ENCODE measurements around the gene SPAG17.

The SPAG17 gene

DNA sequence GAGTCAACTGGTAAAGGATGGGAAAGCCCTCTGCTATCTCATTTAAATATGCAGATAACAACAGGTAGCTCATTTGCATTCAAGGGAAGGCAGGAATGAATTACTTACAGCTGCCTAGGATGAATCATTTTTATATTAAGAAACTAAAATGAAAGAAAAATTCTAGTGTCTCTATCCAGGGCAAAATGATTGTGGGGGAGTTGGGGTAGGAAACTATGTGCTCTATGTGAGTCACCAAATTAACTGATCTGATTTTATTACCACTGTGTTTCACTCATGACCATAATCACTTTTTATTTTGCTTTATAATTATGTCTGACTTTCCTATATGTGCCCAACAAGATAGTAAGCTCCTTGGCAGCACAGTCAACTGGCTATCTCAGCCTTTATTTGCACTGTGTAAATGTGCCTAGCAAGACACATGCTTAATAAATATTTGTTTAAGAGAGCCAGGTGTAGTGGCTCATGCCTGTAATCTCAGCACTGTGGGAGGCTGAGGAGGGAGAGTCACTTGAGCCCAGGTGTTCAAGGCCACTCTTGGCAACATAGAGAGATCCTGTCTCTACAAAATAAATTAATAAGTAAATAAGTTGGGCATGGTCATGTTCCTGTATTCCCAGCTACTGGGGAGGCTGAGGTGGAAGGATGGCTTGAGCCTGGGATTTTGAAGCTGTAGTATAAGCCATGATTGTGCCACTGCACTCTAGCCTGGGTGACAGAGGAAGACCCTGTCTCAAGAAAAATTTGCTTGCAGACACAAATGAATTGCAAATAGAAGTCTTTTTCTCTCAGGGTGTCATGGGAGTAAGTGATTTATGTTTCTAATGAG is 84.1 kb downstream of the SPAG17 start:
- no peak overlapping the region for H3K4me3 Mint-ChIP-seq
- no peaks in the 10 kb centered on the region for H3K4me1 Mint-ChIP-seq (ENCODE audit: low read depth)
- H3K27me3 Mint-ChIP-seq, result peaks cover 5% of the 10 kb centered on the region
- no peaks in the 10 kb centered on the region for H3K9me3 Mint-ChIP-seq
- intact Hi-C loops (cut with micrococcal nuclease), result no loop called here
- no peak overlapping the region for H3K27ac Mint-ChIP-seq
- H3K36me3 Mint-ChIP-seq (ENCODE audit: low read depth), result no peaks in the 10 kb centered on the region

DNA sequence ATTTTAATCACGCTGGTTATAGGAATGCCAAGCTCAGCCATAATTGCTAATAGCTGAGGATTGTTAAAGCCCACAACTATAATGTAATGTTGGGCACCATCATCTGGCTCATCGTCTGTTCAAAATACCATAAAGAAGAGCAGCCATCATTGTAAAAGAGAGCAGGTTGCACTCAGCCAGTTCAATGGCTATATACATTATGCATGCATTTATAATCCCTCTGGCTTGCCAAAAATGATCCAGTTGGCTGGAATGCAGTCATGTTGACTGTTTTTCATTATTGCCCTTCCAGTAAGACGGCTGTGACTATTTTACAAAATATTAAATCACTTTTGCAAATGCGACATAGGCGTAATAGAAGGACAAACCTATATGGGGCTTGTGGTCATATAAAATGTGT is 85.3 kb downstream of the SPAG17 start:
- Mint-ChIP-seq H3K36me3 (ENCODE audit: low read depth) (no peaks in the 10 kb centered on the region), H3K27ac (no peak overlapping the region), H3K4me1 (ENCODE audit: low read depth) (no peaks in the 10 kb centered on the region), H3K9me3 (no peaks in the 10 kb centered on the region), H3K4me3 (no peak overlapping the region), H3K27me3 (peaks cover 5% of the 10 kb centered on the region)
- intact Hi-C loops (cut with micrococcal nuclease), result no loop called here

DNA sequence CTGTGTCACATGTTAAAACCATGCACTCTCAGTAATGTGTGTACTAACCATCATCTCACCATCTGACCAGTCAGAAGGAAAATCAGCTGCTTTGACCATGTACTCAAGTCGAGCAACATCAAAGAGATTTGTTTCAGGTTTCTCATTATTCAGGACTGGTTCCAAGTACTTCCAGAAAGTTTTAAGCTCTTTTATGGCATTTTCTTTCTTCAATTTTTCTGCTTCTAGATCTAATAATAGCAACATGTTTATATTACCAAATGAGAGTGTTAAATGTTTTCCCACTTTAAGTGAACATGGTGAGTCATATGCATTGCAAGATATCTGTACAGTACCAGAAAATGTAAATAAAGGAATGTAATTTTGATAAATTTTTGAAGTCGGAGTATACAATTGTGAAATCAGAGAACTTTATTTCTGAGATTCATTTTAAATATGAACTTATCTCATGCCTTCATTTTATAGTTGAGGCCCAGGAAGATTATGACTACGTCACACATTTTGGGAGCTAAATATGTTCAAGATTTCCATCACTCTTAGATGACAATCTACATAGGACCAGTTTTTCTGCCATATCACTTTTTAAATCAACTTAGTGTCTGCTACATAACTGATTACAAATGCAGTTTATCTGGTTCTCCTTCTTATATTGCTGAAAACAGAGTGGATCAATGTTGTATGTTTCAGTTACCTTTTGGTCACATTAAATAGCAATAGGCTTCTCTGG is 87.2 kb downstream of the SPAG17 start:
- Mint-ChIP-seq H3K36me3 (ENCODE audit: low read depth) (no peaks in the 10 kb centered on the region), H3K9me3 (no peaks in the 10 kb centered on the region), H3K4me1 (ENCODE audit: low read depth) (no peaks in the 10 kb centered on the region), H3K27ac (no peak overlapping the region), H3K4me3 (no peak overlapping the region), H3K27me3 (peaks cover 5% of the 10 kb centered on the region)
- intact Hi-C loops (cut with micrococcal nuclease), result no loop called here

DNA sequence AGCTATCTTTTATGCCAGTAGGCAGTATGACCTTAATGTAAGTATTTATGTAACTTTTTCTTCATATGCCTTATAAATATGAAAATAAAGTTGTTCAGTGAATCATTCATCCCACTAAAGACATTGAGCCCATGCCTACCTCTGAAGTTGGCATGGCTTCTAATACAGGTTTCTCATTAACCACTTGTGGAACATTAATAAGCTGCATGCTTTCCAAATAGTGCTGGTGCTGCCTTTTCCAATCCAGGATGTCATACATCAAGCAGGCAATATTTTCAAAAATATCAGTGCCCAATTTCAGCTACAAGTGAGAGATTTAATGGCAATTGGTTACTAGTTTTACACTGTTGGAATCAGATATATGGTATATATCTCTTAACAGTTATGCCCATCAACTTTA is 92.0 kb downstream of the SPAG17 start:
- Mint-ChIP-seq H3K4me3 (no peak overlapping the region), H3K9me3 (no peaks in the 10 kb centered on the region), H3K27me3 (peaks cover 6% of the 10 kb centered on the region), H3K27ac (no peak overlapping the region), H3K4me1 (ENCODE audit: low read depth) (no peaks in the 10 kb centered on the region), H3K36me3 (ENCODE audit: low read depth) (no peaks in the 10 kb centered on the region)
- intact Hi-C loops (cut with micrococcal nuclease), result no loop called here

DNA sequence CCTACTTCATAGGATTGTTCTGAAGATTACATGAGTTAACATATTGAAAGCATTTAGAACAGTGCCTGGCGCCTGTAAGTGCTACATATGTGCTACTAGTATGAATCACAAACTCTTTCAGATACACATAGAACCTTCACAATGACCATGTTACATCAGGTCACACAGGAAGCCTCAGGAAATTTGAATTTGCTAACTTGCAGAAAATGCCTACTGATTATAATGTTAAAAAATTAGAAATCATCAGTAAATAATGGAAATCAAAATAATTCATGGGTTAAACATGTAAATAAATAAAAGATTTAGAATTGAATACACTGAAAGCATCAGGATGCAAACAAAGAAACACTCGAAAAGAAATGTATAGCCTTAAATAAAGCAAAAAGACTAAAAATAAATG is 94.9 kb downstream of the SPAG17 start:
- no peaks in the 10 kb centered on the region for H3K9me3 Mint-ChIP-seq
- H3K27ac Mint-ChIP-seq, result no peak overlapping the region
- peaks cover 2% of the 10 kb centered on the region for H3K27me3 Mint-ChIP-seq
- H3K4me3 Mint-ChIP-seq, result no peak overlapping the region
- intact Hi-C loops (cut with micrococcal nuclease), result no loop called here
- no peaks in the 10 kb centered on the region for H3K4me1 Mint-ChIP-seq (ENCODE audit: low read depth)
- H3K36me3 Mint-ChIP-seq (ENCODE audit: low read depth), result no peaks in the 10 kb centered on the region

DNA sequence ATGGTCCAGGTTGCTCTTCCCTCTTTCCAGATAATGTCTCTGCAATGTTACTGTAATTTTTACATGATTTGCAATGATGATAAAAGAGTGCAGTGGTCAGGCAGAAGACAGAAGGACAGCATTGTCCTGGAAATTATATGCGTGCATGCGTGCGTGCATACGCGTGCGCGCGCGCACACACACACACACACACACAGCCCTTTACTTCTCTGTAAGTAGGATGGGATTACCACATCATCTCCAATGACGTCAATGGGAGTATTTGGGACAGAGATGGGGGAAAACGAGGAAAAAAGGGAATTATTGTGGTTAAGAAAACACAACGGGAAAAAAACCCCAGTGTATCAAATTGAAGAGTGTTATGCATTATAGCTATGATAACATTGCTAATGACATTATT is 99.7 kb downstream of the SPAG17 start:
- intact Hi-C loops (cut with micrococcal nuclease), result no loop called here
- no peaks in the 10 kb centered on the region for H3K4me1 Mint-ChIP-seq (ENCODE audit: low read depth)
- H3K27ac Mint-ChIP-seq, result no peak overlapping the region
- no peaks in the 10 kb centered on the region for H3K9me3 Mint-ChIP-seq
- H3K4me3 Mint-ChIP-seq, result no peak overlapping the region
- H3K36me3 Mint-ChIP-seq (ENCODE audit: low read depth), result no peaks in the 10 kb centered on the region
- peaks cover 13% of the 10 kb centered on the region for H3K27me3 Mint-ChIP-seq

GRCh38 chr1:118084400-118084799 is 100.6 kb downstream of the SPAG17 start:
- Mint-ChIP-seq H3K27me3 (peaks cover 13% of the 10 kb centered on the region), H3K4me1 (ENCODE audit: low read depth) (no peaks in the 10 kb centered on the region), H3K9me3 (no peaks in the 10 kb centered on the region), H3K36me3 (ENCODE audit: low read depth) (no peaks in the 10 kb centered on the region), H3K27ac (no peak overlapping the region), H3K4me3 (no peak overlapping the region)
- intact Hi-C loops (cut with micrococcal nuclease), result no loop called here

DNA sequence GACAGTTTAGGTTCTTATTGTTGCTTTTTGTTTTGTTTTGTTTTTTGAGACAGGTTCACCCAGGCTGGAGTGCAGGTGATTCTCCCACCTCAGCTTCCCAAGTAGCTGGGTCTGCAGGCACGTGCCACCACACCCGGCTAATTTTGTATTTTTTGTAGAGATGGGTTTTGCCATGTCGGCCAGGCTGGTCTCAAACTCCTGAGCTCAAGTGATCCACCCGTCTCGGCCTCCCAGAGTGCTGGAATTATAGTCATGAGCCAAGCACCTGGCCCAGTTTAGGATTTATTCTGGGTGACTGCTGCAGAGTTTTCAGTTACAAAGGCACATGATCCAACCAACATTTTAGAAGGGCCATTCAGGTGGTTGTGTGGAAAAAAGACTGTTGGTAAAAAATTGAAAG is 102.0 kb downstream of the SPAG17 start:
- no peak overlapping the region for H3K27ac Mint-ChIP-seq
- intact Hi-C loops (cut with micrococcal nuclease), result no loop called here
- H3K36me3 Mint-ChIP-seq (ENCODE audit: low read depth), result no peaks in the 10 kb centered on the region
- H3K4me3 Mint-ChIP-seq, result no peak overlapping the region
- H3K9me3 Mint-ChIP-seq, result no peaks in the 10 kb centered on the region
- H3K4me1 Mint-ChIP-seq (ENCODE audit: low read depth), result no peaks in the 10 kb centered on the region
- H3K27me3 Mint-ChIP-seq, result peaks cover 13% of the 10 kb centered on the region

DNA sequence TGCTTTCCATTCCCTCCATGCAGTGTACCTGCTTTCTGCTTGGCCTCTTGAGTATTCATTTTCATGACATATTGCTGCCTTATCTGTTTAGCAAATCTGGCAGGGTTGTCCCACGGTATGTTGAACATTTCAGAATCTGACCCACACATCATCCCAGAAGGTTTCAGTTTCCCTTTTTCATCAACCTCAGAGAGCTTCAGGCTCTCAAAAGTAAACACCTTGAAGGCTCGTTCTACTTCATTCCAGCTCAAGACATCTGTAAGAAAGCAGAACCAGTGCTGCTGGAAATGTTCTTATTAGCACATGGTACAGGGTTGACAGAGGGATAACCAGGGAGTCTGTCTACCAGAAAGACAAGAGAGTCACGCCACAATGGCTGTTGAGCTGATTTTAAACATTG is 103.6 kb downstream of the SPAG17 start:
- Mint-ChIP-seq H3K36me3 (ENCODE audit: low read depth) (no peaks in the 10 kb centered on the region), H3K27me3 (peaks cover 13% of the 10 kb centered on the region), H3K9me3 (no peaks in the 10 kb centered on the region), H3K4me1 (ENCODE audit: low read depth) (no peaks in the 10 kb centered on the region), H3K4me3 (no peak overlapping the region), H3K27ac (no peak overlapping the region)
- intact Hi-C loops (cut with micrococcal nuclease), result no loop called here

- Mint-ChIP-seq H3K4me1 (ENCODE audit: low read depth) (no peaks in the 10 kb centered on the region), H3K27ac (no peak overlapping the region), H3K9me3 (no peaks in the 10 kb centered on the region), H3K27me3 (peaks cover 10% of the 10 kb centered on the region), H3K4me3 (no peak overlapping the region), H3K36me3 (ENCODE audit: low read depth) (no peaks in the 10 kb centered on the region)
- intact Hi-C loops (cut with micrococcal nuclease), result no loop called here
Observed at GRCh38 chr1:118077331-118078045, 107.5 kb downstream of the SPAG17 start.

DNA sequence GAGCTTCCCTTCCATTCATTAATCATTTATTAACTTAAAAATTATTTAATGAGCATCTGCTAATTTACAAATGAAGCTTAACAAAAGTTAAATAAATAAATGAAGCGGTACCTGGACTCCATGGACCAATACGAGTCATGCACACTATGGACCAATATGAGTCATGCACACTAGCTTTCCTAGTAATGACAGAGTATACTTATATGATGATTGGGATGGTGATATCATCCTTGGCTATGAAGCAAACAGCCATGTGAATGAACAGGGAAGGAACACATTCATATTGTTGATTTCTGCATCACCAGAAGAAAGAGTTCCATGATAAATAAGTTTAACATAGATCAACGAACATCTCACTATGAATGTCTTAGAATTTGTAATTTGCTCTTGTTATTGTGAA is 109.9 kb downstream of the SPAG17 start:
- no peak overlapping the region for H3K4me3 Mint-ChIP-seq
- H3K4me1 Mint-ChIP-seq (ENCODE audit: low read depth), result no peaks in the 10 kb centered on the region
- H3K27me3 Mint-ChIP-seq, result peaks cover 5% of the 10 kb centered on the region
- H3K9me3 Mint-ChIP-seq, result no peaks in the 10 kb centered on the region
- H3K27ac Mint-ChIP-seq, result no peak overlapping the region
- intact Hi-C loops (cut with micrococcal nuclease), result no loop called here
- H3K36me3 Mint-ChIP-seq (ENCODE audit: low read depth), result no peaks in the 10 kb centered on the region

DNA sequence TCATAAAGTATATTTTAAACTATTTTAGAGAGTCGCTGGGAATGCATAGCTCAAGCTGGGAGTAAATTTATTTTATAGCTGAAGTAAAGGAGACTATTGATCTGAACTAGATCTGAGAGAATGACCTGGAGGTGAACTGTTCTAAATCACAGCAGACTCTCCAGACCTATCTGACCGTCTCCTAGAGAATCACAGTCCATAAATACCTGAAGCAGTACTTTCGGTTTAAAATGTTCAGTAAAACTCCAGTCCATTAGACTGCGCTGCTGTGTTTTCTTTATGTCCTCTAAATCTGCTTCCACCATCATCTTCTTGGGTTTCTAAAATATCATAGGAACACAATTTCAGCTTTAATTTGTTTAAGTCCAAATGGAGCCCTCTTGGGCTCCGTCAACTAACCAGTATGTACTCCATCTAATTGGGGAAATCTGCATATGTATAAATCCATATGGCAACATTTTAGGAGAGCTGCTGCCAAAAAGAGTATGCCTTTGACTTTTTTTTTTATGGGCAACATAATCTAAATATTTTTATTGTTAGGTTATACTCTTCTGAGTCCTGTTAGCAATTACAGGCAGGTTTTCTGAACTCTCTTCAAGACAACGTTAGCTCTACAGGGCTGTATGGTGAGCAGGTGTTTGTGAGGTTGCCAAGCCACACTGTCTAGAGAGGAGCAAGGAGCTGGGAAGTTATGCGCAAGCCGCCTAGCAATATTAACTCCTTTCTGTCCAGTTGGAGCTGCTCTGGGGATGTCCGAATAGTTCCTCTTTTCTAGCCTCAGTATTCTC is 111.2 kb downstream of the SPAG17 start:
- intact Hi-C loops (cut with micrococcal nuclease), result no loop called here
- Mint-ChIP-seq H3K27ac (no peak overlapping the region), H3K36me3 (ENCODE audit: low read depth) (no peaks in the 10 kb centered on the region), H3K9me3 (no peaks in the 10 kb centered on the region), H3K27me3 (peaks cover 5% of the 10 kb centered on the region), H3K4me3 (no peak overlapping the region), H3K4me1 (ENCODE audit: low read depth) (no peaks in the 10 kb centered on the region)

DNA sequence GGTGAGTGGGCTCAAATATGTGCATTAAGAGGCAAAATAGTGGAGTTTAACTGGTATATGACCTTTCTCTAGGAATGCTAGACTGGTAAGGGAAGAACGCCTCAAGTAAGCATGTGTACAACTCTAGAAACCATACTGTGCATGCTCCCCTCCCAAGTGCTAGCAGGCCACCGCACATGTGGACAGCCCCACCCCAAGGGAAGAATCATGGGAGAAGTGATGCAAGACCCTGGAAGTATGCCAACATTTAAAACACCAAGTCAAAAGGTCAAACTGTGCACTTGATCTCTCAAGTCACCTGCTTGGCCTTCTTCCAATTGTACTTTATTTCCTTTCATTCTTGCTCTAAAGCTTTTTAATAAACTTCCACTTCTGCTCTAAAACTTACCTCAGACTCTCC is 135.0 kb downstream of the SPAG17 start:
- H3K27ac Mint-ChIP-seq, result no peak overlapping the region
- no peak overlapping the region for H3K4me3 Mint-ChIP-seq
- H3K4me1 Mint-ChIP-seq (ENCODE audit: low read depth), result peaks cover 10% of the 10 kb centered on the region
- H3K9me3 Mint-ChIP-seq, result no peaks in the 10 kb centered on the region
- intact Hi-C loops (cut with micrococcal nuclease), result no loop called here
- H3K27me3 Mint-ChIP-seq, result peaks cover 4% of the 10 kb centered on the region
- no peaks in the 10 kb centered on the region for H3K36me3 Mint-ChIP-seq (ENCODE audit: low read depth)

All from dendritic cell treated with granulocyte-macrophage colony-stimulating factor and Interleukin-4, amounts not matched to agents 40 ng/mL and 50 ng/mL, for 4 days (primary cell).